DMS79 treated with DMSO at 0.1 percent for 48 hours (cell line): ENCODE data around the gene HEXIM2.

Experiments
- DNase-seq: peaks from one replicate; lab custom pipeline; 2025; lab: John Stamatoyannopoulos, UW

The HEXIM2 gene

GRCh38 chr17:45144199-45145034 lies 17.3 kb upstream of the HEXIM2 start:
- DNase-seq, result no peak

GRCh38 chr17:45145035-45145389 lies 16.7 kb upstream of the HEXIM2 start:
- no peak for DNase-seq

- DNase-seq, result no peak
Measured at GRCh38 chr17:45146166-45146565, 15.5 kb upstream of the HEXIM2 start.

- DNase-seq, result no peak
Measured at GRCh38 chr17:45146592-45146889, 15.1 kb upstream of the HEXIM2 start.

GRCh38 chr17:45146890-45147580 lies 14.6 kb upstream of the HEXIM2 start:
- peak; percentile 87 for DNase-seq

- peak; percentile 95 for DNase-seq
Measured at GRCh38 chr17:45147581-45148182, 14.0 kb upstream of the HEXIM2 start.

- DNase-seq, result peak; percentile 99
Measured at GRCh38 chr17:45148183-45149036, 13.3 kb upstream of the HEXIM2 start, which contains the start of gene HEXIM1. HEXIM1 (plus strand) TSS chr17:45148475; CDS start chr17:45149191, 716 bp downstream.

- DNase-seq, result peak; percentile 67
Measured at GRCh38 chr17:45149037-45149668, 12.5 kb upstream of the HEXIM2 start.

- DNase-seq, result peak; percentile 58
Measured at GRCh38 chr17:45149669-45150664, 11.7 kb upstream of the HEXIM2 start.

GRCh38 chr17:45150911-45151809 lies 10.5 kb upstream of the HEXIM2 start:
- peak; percentile 67 for DNase-seq

GRCh38 chr17:45155029-45155428 lies 6.6 kb upstream of the HEXIM2 start:
- no peak for DNase-seq

GRCh38 chr17:45155483-45155882 lies 6.2 kb upstream of the HEXIM2 start:
- DNase-seq, result peak; percentile 6

- DNase-seq, result peak; percentile 25
Measured at GRCh38 chr17:45156242-45156641, 5.4 kb upstream of the HEXIM2 start.

GRCh38 chr17:45160447-45161287 lies 1.0 kb upstream of the HEXIM2 start:
- DNase-seq, result peak; percentile 72

- no peak for DNase-seq
Measured at GRCh38 chr17:45162025-45162687, 481 bp downstream of the HEXIM2 start.

GRCh38 chr17:45164734-45165269 lies 3.1 kb downstream of the HEXIM2 start:
- no peak for DNase-seq

- no peak for DNase-seq
Measured at GRCh38 chr17:45168991-45169752, 7.5 kb downstream of the HEXIM2 start.
